PC-3 (cell line): ENCODE results near the gene C1QTNF9.
"Not testable (repeated sequence)": the region's sequence is repeated elsewhere in the genome, so short reads cannot be mapped to it uniquely, and the experiment has no call there.

Experiments used
- EZH2 ChIP-seq: fragments of 300-600 bp; sonication (generic); IDR thresholded peaks from one replicate; pipeline ENCODE4 v1.6.1; 2017; ENCODE audit warnings: antibody characterized with exemption, mild to moderate bottlenecking, low read length; ENCODE audit not compliant: unreplicated experiment
- TF ChIP-seq, protein P1 (sequence below): fragments of 300-600 bp; sonication (generic); conservative IDR thresholded peaks from 2 replicates; pipeline ENCODE4 v1.5.1; 2017; ENCODE audit warnings: antibody characterized with exemption, low read depth, mild to moderate bottlenecking, low read length

DNA sequence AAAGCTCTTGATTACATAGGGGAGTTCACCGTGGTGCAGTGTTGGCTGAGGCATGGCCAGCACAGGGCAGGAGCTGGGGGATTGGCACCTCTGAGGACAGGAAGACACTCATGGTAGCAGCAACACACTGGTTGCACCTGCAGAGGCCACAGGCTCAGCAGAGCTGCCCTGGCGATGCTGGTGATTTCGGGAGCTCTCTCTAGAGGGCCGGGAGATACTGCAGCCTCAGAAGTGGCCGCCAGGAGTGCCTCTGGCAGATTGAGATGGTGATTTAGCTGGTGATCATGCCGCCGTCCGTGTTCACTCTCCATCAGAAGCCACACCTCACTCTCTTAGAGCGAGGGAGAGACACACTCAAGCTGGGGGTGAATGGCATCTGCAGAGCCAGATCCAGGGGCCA lies 49.9 kb downstream of the C1QTNF9 start:
- TF ChIP-seq, protein P1, sequence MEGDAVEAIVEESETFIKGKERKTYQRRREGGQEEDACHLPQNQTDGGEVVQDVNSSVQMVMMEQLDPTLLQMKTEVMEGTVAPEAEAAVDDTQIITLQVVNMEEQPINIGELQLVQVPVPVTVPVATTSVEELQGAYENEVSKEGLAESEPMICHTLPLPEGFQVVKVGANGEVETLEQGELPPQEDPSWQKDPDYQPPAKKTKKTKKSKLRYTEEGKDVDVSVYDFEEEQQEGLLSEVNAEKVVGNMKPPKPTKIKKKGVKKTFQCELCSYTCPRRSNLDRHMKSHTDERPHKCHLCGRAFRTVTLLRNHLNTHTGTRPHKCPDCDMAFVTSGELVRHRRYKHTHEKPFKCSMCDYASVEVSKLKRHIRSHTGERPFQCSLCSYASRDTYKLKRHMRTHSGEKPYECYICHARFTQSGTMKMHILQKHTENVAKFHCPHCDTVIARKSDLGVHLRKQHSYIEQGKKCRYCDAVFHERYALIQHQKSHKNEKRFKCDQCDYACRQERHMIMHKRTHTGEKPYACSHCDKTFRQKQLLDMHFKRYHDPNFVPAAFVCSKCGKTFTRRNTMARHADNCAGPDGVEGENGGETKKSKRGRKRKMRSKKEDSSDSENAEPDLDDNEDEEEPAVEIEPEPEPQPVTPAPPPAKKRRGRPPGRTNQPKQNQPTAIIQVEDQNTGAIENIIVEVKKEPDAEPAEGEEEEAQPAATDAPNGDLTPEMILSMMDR, result not testable (repeated sequence)
- not testable (repeated sequence) for TF ChIP-seq EZH2
